H9 (cell line): ENCODE results near the gene ATN1. TPM values are rescaled to one million over a fixed set of nuclear protein-coding genes. Genes with fewer than 3 reads are reported as not detected.
A peak's percentile ranks its signal among the peaks of the same experiment; 100 is the strongest.

ENCODE experiments used
- DNase-seq: peaks from one replicate; pipeline ENCODE4 v3.0.0-alpha.2; 2017
- H2AFZ ChIP-seq: one replicate; pipeline ENCODE4 v1.6.1; 2013; ENCODE audit warnings: mild to moderate bottlenecking, low read length, control low read depth, moderate library complexity
- H2AK5ac ChIP-seq: 2 replicates; pipeline ENCODE4 v1.6.1; 2013; ENCODE audit warnings: low read length, control low read depth, mixed read lengths; ENCODE audit not compliant: insufficient read length
- H2BK120ac ChIP-seq: one replicate; pipeline ENCODE4 v1.6.1; 2013; ENCODE audit warnings: low read depth, mild to moderate bottlenecking, low read length, control low read depth, inconsistent platforms; ENCODE audit not compliant: poor library complexity, severe bottlenecking
- H2BK12ac ChIP-seq: 2 replicates; pipeline ENCODE4 v1.6.1; 2013; ENCODE audit warnings: low read length, control low read depth, mixed read lengths, low read depth; ENCODE audit not compliant: insufficient read length
- H2BK15ac ChIP-seq: 2 replicates; pipeline ENCODE4 v1.6.1; 2013; ENCODE audit warnings: low read depth, low read length, control low read depth
- H2BK20ac ChIP-seq: one replicate; pipeline ENCODE4 v1.6.1; 2013; ENCODE audit warnings: low read depth, mild to moderate bottlenecking, low read length, control low read depth, inconsistent platforms; ENCODE audit not compliant: poor library complexity, severe bottlenecking
- H2BK5ac ChIP-seq: 2 replicates; pipeline ENCODE4 v1.6.1; 2013; ENCODE audit warnings: low read length, control low read depth, mixed read lengths; ENCODE audit not compliant: insufficient read length
- H3K14ac ChIP-seq: 2 replicates; pipeline ENCODE4 v1.6.1; 2013; ENCODE audit warnings: low read length, control low read depth; ENCODE audit not compliant: insufficient read depth
- H3K18ac ChIP-seq: 2 replicates; pipeline ENCODE4 v1.6.1; 2013; ENCODE audit warnings: low read depth, mild to moderate bottlenecking, mixed read lengths, low read length, control low read depth; ENCODE audit not compliant: insufficient read length
- H3K23ac ChIP-seq: 2 replicates; pipeline ENCODE4 v1.6.1; 2013; ENCODE audit warnings: low read length, control low read depth, mixed read lengths, low read depth; ENCODE audit not compliant: insufficient read length
- H3K23me2 ChIP-seq: 2 replicates; pipeline ENCODE4 v1.6.1; 2013; ENCODE audit warnings: low read depth, mild to moderate bottlenecking, mixed read lengths, low read length, control low read depth; ENCODE audit not compliant: insufficient read length, poor library complexity, severe bottlenecking
- H3K27ac ChIP-seq: 2 replicates; pipeline ENCODE4 v1.5.1; 2013; ENCODE audit warnings: low read length, control low read depth, mixed read lengths, low read depth; ENCODE audit not compliant: insufficient read length
- H3K27me3 ChIP-seq: 2 replicates; pipeline ENCODE4 v1.6.1; 2013; ENCODE audit warnings: low read length, control low read depth, inconsistent platforms; ENCODE audit not compliant: insufficient read depth
- H3K4ac ChIP-seq: 2 replicates; pipeline ENCODE4 v1.6.1; 2013; ENCODE audit warnings: low read depth, mild to moderate bottlenecking, control low read depth, inconsistent platforms, low read length, moderate library complexity
- H3K4me1 ChIP-seq: 2 replicates; pipeline ENCODE4 v1.6.1; 2013; ENCODE audit warnings: low read length, control low read depth, inconsistent platforms; ENCODE audit not compliant: insufficient read depth
- H3K4me2 ChIP-seq: 2 replicates; pipeline ENCODE4 v1.6.1; 2013; ENCODE audit warnings: low read length, control low read depth, mixed read lengths; ENCODE audit not compliant: insufficient read length, insufficient read depth
- H3K56ac ChIP-seq: 2 replicates; pipeline ENCODE4 v1.6.1; 2013; ENCODE audit warnings: low read depth, mild to moderate bottlenecking, mixed read lengths, low read length, control low read depth; ENCODE audit not compliant: insufficient read length
- H3K79me1 ChIP-seq: 2 replicates; pipeline ENCODE4 v1.6.1; 2013; ENCODE audit warnings: low read depth, mild to moderate bottlenecking, moderate library complexity, low read length, control low read depth, inconsistent platforms; ENCODE audit not compliant: insufficient read depth, poor library complexity, severe bottlenecking
- H3K79me2 ChIP-seq: 2 replicates; pipeline ENCODE4 v1.6.1; 2013; ENCODE audit warnings: low read length, control low read depth, inconsistent platforms; ENCODE audit not compliant: insufficient read depth
- H3K9ac ChIP-seq: 2 replicates; pipeline ENCODE4 v1.6.1; 2013; ENCODE audit warnings: low read length, control low read depth, mixed read lengths; ENCODE audit not compliant: insufficient read length; ENCODE audit errors: extremely low read depth
- H3K9me3 ChIP-seq: one replicate; pipeline ENCODE4 v1.6.1; 2013; ENCODE audit warnings: low read depth, low read length, inconsistent platforms; ENCODE audit not compliant: control insufficient read depth
- H3T11ph ChIP-seq: one replicate; pipeline ENCODE4 v1.6.1; 2013; ENCODE audit warnings: mild to moderate bottlenecking, low read length, control low read depth, inconsistent platforms
- H4K20me1 ChIP-seq: one replicate; pipeline ENCODE4 v1.6.1; 2013; ENCODE audit not compliant: control insufficient read depth, insufficient read length, insufficient read depth
- H4K5ac ChIP-seq: 2 replicates; pipeline ENCODE4 v1.6.1; 2013; ENCODE audit warnings: low read depth, mild to moderate bottlenecking, mixed read lengths, low read length, control low read depth; ENCODE audit not compliant: insufficient read length
- H4K8ac ChIP-seq: replicated peaks from 2 replicates; pipeline ENCODE4 v1.6.1; 2013; ENCODE audit warnings: low read length, control low read depth, mixed read lengths, low read depth; ENCODE audit not compliant: insufficient read length
- H4K91ac ChIP-seq: 2 replicates; pipeline ENCODE4 v1.6.1; 2013; ENCODE audit warnings: low read depth, mild to moderate bottlenecking, moderate library complexity, mixed read lengths, low read length, control low read depth; ENCODE audit not compliant: insufficient read length
- H3K27ac Mint-ChIP-seq, 3 experiments: 2 replicates in 2 of 3; 3 replicates in 1 of 3; pipeline ENCODE4 v1.8.0; 2020 to 2021; ENCODE audit warnings: mixed read lengths in 3 of 3, mild to moderate bottlenecking in 1 of 3, moderate library complexity in 1 of 3
- H3K27me3 Mint-ChIP-seq: 2 replicates; pipeline ENCODE4 v1.8.0; 2021; ENCODE audit warnings: low read depth, mild to moderate bottlenecking, moderate library complexity, mixed read lengths
- H3K36me3 Mint-ChIP-seq, 3 experiments: 2 replicates in 2 of 3; 3 replicates in 1 of 3; pipeline ENCODE4 v1.8.0; 2020 to 2021; ENCODE audit warnings: low read depth in 3 of 3, mixed read lengths in 3 of 3; ENCODE audit not compliant: insufficient read depth in 1 of 3
- H3K4me1 Mint-ChIP-seq, 2 experiments: 2 replicates each; pipeline ENCODE4 v1.8.0; 2020; ENCODE audit warnings: mixed read lengths in 2 of 2
- H3K4me3 Mint-ChIP-seq, 2 experiments: 2 replicates in 1 of 2; 3 replicates in 1 of 2; pipeline ENCODE4 v1.8.0; 2020 to 2021; ENCODE audit warnings: mild to moderate bottlenecking in 2 of 2, mixed read lengths in 2 of 2, moderate library complexity in 1 of 2
- H3K9me3 Mint-ChIP-seq, 2 experiments: 2 replicates in 1 of 2; 3 replicates in 1 of 2; pipeline ENCODE4 v1.8.0; 2020; ENCODE audit warnings: mild to moderate bottlenecking in 2 of 2, mixed read lengths in 2 of 2, moderate library complexity in 1 of 2
- WGBS: extraction: QIAGEN DNeasy Blood & Tissue Kit; methylation state at CpG from one replicate; pipeline ENCODE4 v1.1.7; 2013; ENCODE audit warnings: missing lambda C conversion rate, low lambda C conversion rate, mixed read lengths; ENCODE audit not compliant: insufficient read length; ENCODE audit errors: extremely low coverage; 5-methylcytosine and 5-hydroxymethylcytosine counted together
- total RNA-seq: library from RNA; stranded (reverse); gene quantifications from 2 replicates; pipeline ENCODE4 v1.2.1, GENCODE V29; 2021
- TF ChIP-seq, protein P1 (sequence below): fragments of 200-600 bp; sonication (generic); conservative IDR thresholded peaks from 3 replicates; pipeline ENCODE4 v1.8.0; 2021; ENCODE audit warnings: antibody characterized with exemption, mild to moderate bottlenecking

Gene ATN1
- total RNA-seq, 1 experiment from 2014 or later = 103 TPM

DNA sequence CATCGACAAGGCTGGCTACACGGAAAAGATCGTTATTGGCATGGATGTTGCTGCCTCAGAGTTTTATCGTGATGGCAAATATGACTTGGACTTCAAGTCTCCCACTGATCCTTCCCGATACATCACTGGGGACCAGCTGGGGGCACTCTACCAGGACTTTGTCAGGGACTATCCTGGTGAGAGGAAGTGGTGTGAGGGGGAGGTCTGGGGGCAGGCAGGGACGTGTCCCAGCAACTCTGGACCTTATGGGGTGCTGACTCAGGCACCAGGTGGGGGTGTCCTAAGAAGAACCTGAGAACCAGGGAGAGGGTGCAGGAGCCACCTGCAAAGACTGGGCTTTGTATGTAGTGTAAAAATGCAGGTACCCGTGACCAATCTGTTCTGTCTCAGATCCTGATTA, 8.2 kb upstream of the ATN1 start:
- WGBS = no CpG with 5 or more reads among the region's 7 CpGs
- H2AK5ac ChIP-seq = no peak overlapping the region
- H4K8ac ChIP-seq = no peak overlapping the region
- H3K27ac Mint-ChIP-seq = peak overlapping the region; percentile 2 to 88 (median 36); a peak in 3 of 7 replicates
- H3K4ac ChIP-seq = no peak overlapping the region
- H3K9me3 ChIP-seq = no peaks in the 10 kb centered on the region
- H4K91ac ChIP-seq = no peak overlapping the region
- H3K4me3 Mint-ChIP-seq = no peak overlapping the region
- TF ChIP-seq, protein P1, sequence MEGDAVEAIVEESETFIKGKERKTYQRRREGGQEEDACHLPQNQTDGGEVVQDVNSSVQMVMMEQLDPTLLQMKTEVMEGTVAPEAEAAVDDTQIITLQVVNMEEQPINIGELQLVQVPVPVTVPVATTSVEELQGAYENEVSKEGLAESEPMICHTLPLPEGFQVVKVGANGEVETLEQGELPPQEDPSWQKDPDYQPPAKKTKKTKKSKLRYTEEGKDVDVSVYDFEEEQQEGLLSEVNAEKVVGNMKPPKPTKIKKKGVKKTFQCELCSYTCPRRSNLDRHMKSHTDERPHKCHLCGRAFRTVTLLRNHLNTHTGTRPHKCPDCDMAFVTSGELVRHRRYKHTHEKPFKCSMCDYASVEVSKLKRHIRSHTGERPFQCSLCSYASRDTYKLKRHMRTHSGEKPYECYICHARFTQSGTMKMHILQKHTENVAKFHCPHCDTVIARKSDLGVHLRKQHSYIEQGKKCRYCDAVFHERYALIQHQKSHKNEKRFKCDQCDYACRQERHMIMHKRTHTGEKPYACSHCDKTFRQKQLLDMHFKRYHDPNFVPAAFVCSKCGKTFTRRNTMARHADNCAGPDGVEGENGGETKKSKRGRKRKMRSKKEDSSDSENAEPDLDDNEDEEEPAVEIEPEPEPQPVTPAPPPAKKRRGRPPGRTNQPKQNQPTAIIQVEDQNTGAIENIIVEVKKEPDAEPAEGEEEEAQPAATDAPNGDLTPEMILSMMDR = peak; percentile 28; the same call in 2 of the 3 replicates
- no peaks in the 10 kb centered on the region for H3K79me2 ChIP-seq
- no peak overlapping the region for H2BK15ac ChIP-seq
- no peak overlapping the region for H3K14ac ChIP-seq
- H3K79me1 ChIP-seq = peaks cover 6% of the 10 kb centered on the region
- H3K27me3 Mint-ChIP-seq = peaks cover 2% of the 10 kb centered on the region; the same call in 1 of the 2 replicates
- H3K27me3 ChIP-seq = no peaks in the 10 kb centered on the region
- H3K36me3 Mint-ChIP-seq = peaks cover 34 to 70% (median 69%) of the 10 kb centered on the region in 3 experiments
- no peak overlapping the region for H4K5ac ChIP-seq
- H3K4me2 ChIP-seq = no peak overlapping the region
- H3K27ac ChIP-seq = no peak overlapping the region
- no peaks in the 10 kb centered on the region for H4K20me1 ChIP-seq
- H2AFZ ChIP-seq = no peak overlapping the region
- H2BK20ac ChIP-seq = no peak overlapping the region
- H3K23ac ChIP-seq = no peak overlapping the region
- peaks cover 32 to 43% of the 10 kb centered on the region in 2 experiments for H3K4me1 Mint-ChIP-seq
- H3K18ac ChIP-seq = no peak overlapping the region
- DNase-seq = no peak
- H2BK120ac ChIP-seq = no peak overlapping the region
- H3K9ac ChIP-seq = no peak overlapping the region
- H3K9me3 Mint-ChIP-seq = no peaks in the 10 kb centered on the region
- no peak overlapping the region for H3T11ph ChIP-seq
- H3K4me1 ChIP-seq = peaks cover 1% of the 10 kb centered on the region; the same call in 1 of the 2 replicates
- no peak overlapping the region for H2BK12ac ChIP-seq
- no peak overlapping the region for H2BK5ac ChIP-seq
- no peak overlapping the region for H3K56ac ChIP-seq
- H3K23me2 ChIP-seq = peaks cover 9% of the 10 kb centered on the region
